ENCODE results near the gene DNAJC5G.

GRCh38 chr2:27306136-27306535, 30.9 kb downstream of the DNAJC5G start:
- TF ChIP-seq CTCF (IDR thresholded peaks at IDR 0.05): no peak
- TF ChIP-seq POLR2A (IDR thresholded peaks at IDR 0.05): no peak
